Testis (tissue), 2 donors: ENCODE measurements around the gene N4BP2L2.
A peak's percentile ranks its signal among the peaks of the same experiment; 100 is the strongest.

ENCODE experiments used
- CTCF ChIP-seq, 3 experiments: fragments of 450-650 bp in 2 of 3; fragments of 200-600 bp in 1 of 3; sonication (generic) in 1 of 3; IDR thresholded peaks; one replicate each; pipeline ENCODE4 v1.5.1; 2016 to 2019; ENCODE audit warnings: antibody characterized with exemption in 3 of 3, mild to moderate bottlenecking in 2 of 3, moderate library complexity in 1 of 3
- POLR2A ChIP-seq: fragments of 450-650 bp; IDR thresholded peaks from one replicate; pipeline ENCODE4 v1.6.1; 2017; ENCODE audit warnings: antibody characterized with exemption, mild to moderate bottlenecking, moderate library complexity

- peak; percentile 90 to 99 (median 98) for TF ChIP-seq CTCF (IDR thresholded peaks at IDR 0.05)
- TF ChIP-seq POLR2A: no peak
Measured at GRCh38 chr13:32586080-32586900, 47.7 kb upstream of the N4BP2L2 start, which contains the start of gene PDS5B.
